ENCODE data around the gene RAX2.
"Not testable (repeated sequence)": the region's sequence is repeated elsewhere in the genome, so short reads cannot be mapped to it uniquely, and the experiment has no call there.

- not testable (repeated sequence) for TF ChIP-seq EZH2 (IDR thresholded peaks at IDR 0.05; ENCODE audit: insufficient read depth, poor library complexity, severe bottlenecking); EZH2phosphoT487 (IDR thresholded peaks at IDR 0.05; ENCODE audit: insufficient read depth, low read depth)
Measured at GRCh38 chr19:3757705-3758104, 14.3 kb downstream of the RAX2 start.
